CD8-positive, alpha-beta memory T cell (primary cell): ENCODE results near the gene MCM9. TPM values are rescaled to one million over a fixed set of nuclear protein-coding genes. Genes with fewer than 3 reads are reported as not detected.
"Not testable (repeated sequence)": the region's sequence is repeated elsewhere in the genome, so short reads cannot be mapped to it uniquely, and the experiment has no call there.

ENCODE experiments used
- CTCF ChIA-PET: fragments of 350-600 bp; sonication (Branson Sonifier 250); formaldehyde crosslinking; loops from one replicate; lab custom pipeline; 2021; ENCODE audit warnings: antibody characterized with exemption; lab: Charles Lee
- POLR2A ChIA-PET: fragments of 350-600 bp; sonication (Branson Sonifier 250); formaldehyde crosslinking; loops from one replicate; lab custom pipeline; 2021; ENCODE audit warnings: antibody characterized with exemption; lab: Charles Lee
- DNase-seq, 5 donors: peaks; one replicate each; pipeline versions ENCODE4 v3.0.0 to v3.0.0-alpha.2; 2020 to 2022; ENCODE audit warnings: mixed read lengths in 1 of 5
- H3K27ac ChIP-seq: one replicate; pipeline ENCODE4 v1.7.0; 2013; ENCODE audit warnings: low read depth, mild to moderate bottlenecking, low read length, moderate library complexity
- H3K27me3 ChIP-seq: 2 replicates; pipeline ENCODE4 v1.7.0; 2013; ENCODE audit warnings: low read length, mild to moderate bottlenecking; ENCODE audit not compliant: insufficient read depth, poor library complexity, severe bottlenecking
- H3K36me3 ChIP-seq: 2 replicates; pipeline ENCODE4 v1.7.0; 2013; ENCODE audit warnings: mild to moderate bottlenecking, low read length, moderate library complexity; ENCODE audit not compliant: insufficient read depth
- H3K4me1 ChIP-seq: 2 replicates; pipeline ENCODE4 v1.7.0; 2013; ENCODE audit warnings: mild to moderate bottlenecking, low read length, moderate library complexity; ENCODE audit not compliant: insufficient read depth
- H3K4me3 ChIP-seq: 2 replicates; pipeline ENCODE4 v1.7.0; 2013; ENCODE audit warnings: mild to moderate bottlenecking, low read length
- H3K9me3 ChIP-seq: 2 replicates; pipeline ENCODE4 v1.7.0; 2013; ENCODE audit warnings: mild to moderate bottlenecking, low read length
- H3K27ac Mint-ChIP-seq, 8 donors: one replicate each; pipeline ENCODE4 v1.8.0; 2020 to 2021; ENCODE audit warnings: mixed read lengths in 8 of 8, mild to moderate bottlenecking in 6 of 8, inconsistent platforms in 3 of 8, moderate library complexity in 3 of 8
- H3K27me3 Mint-ChIP-seq, 2 donors: one replicate each; pipeline ENCODE4 v1.8.0; 2020 to 2021; ENCODE audit warnings: mixed read lengths in 2 of 2, mild to moderate bottlenecking in 1 of 2, moderate library complexity in 1 of 2
- H3K36me3 Mint-ChIP-seq, 3 donors: one replicate each; pipeline ENCODE4 v1.8.0; 2020 to 2021; ENCODE audit warnings: mixed read lengths in 3 of 3, inconsistent platforms in 1 of 3, mild to moderate bottlenecking in 1 of 3
- H3K4me1 Mint-ChIP-seq, 3 donors: one replicate each; pipeline ENCODE4 v1.8.0; 2020 to 2021; ENCODE audit warnings: mixed read lengths in 3 of 3, inconsistent platforms in 1 of 3, mild to moderate bottlenecking in 1 of 3
- H3K4me3 Mint-ChIP-seq, 7 donors: one replicate each; pipeline ENCODE4 v1.8.0; 2020 to 2021; ENCODE audit warnings: mixed read lengths in 7 of 7, mild to moderate bottlenecking in 6 of 7, moderate library complexity in 4 of 7, inconsistent platforms in 2 of 7
- H3K9me3 Mint-ChIP-seq, 5 donors: one replicate each; pipeline ENCODE4 v1.8.0; 2020 to 2022; ENCODE audit warnings: mixed read lengths in 5 of 5, mild to moderate bottlenecking in 3 of 5, moderate library complexity in 2 of 5, inconsistent platforms in 1 of 5
- polyA plus RNA-seq: library from polyadenylated mRNA; unstranded; fragments of 300-500 nt; fragmentation: Illumina TruSeq; gene quantifications from one replicate; pipeline ENCODE4 v1.2.3, GENCODE V29; 2021
- total RNA-seq, 2 experiments: library from RNA; stranded (reverse); gene quantifications; one replicate each; pipeline ENCODE4 v1.2.3, GENCODE V29; 2021

MCM9 gene
- total and polyA plus RNA-seq, 3 experiments from 2014 or later, result 18.0 to 25.2 (median 21.3) TPM

DNA sequence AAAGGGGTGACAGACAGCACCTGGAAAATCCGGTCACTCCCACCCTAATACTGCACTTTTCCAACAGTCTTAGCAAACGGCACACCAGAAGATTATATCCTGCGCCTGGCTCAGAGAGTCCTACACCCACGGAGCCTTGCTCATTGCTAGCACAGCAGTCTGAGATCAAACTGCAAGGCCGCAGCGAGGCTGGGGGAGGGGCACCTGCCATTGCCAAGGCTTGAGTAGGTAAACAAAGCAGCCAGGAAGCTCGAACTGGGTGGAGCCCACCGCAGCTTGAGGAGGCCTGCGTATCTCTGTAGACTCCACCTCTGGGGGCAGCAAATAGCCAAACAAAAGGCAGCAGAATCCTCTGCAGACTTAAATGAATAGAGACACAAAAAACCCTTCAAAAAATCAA is 138.4 kb downstream of the MCM9 start:
- peak overlapping the region; percentile 27 for H3K4me3 ChIP-seq
- H3K27me3 Mint-ChIP-seq, H3K36me3 ChIP-seq, H3K9me3 ChIP-seq, H3K27me3 ChIP-seq: not testable (repeated sequence)
- peak; percentile 60 to 94 (median 88) for DNase-seq
- peaks cover 12 to 34% (median 17%) of the 10 kb centered on the region in 3 donors for H3K36me3 Mint-ChIP-seq
- POLR2A ChIA-PET, result interaction anchor here (0.6 to 1.9 kb wide), 8 partner anchors 13 to 244 kb away, joined by 3 to 6 read pairs (median 4); partner anchors contain the start of gene CEP85L
- H3K4me1 Mint-ChIP-seq, result peaks cover 49 to 64% (median 51%) of the 10 kb centered on the region in 3 donors
- peaks cover 29% of the 10 kb centered on the region for H3K4me1 ChIP-seq
- H3K27ac Mint-ChIP-seq, result peak overlapping the region; percentile 92 to 100 (median 96)
- peaks cover 8 to 28% (median 20%) of the 10 kb centered on the region in 5 donors for H3K9me3 Mint-ChIP-seq
- peak overlapping the region; percentile 51 to 81 (median 76) for H3K4me3 Mint-ChIP-seq
- H3K27ac ChIP-seq, result peak overlapping the region; percentile 31
- CTCF ChIA-PET, result interaction anchor here (0.6 to 2.7 kb wide), 23 partner anchors 9 to 512 kb away, joined by 3 to 16 read pairs (median 5); partner anchors contain the start of genes ASF1A, CEP85L and MCM9

DNA sequence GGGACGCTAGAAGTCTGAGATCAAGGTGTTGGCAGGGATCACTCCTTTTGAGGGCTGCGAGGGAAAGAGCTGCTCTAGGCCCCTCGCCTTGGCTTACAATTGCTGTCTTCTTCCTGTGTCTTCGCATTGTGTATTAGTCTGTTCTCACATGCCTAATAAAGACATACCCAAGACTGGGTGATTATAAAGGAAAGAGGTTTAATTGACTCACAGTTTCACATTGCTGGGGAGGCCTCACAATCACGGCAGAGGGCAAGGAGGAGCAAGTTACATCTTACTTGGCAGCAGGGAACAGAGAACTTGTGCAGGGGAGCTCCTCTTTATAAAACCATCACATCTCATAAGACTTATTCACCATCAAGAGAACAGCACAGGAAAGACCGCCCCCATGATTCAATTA is 143.5 kb downstream of the MCM9 start:
- H3K9me3 ChIP-seq, result no peaks in the 10 kb centered on the region
- peaks cover 26% of the 10 kb centered on the region for H3K4me1 ChIP-seq
- H3K36me3 Mint-ChIP-seq, result peaks cover 12 to 33% (median 13%) of the 10 kb centered on the region in 3 donors
- POLR2A ChIA-PET, result no interaction called here
- H3K4me3 ChIP-seq, result no peak overlapping the region
- H3K27ac ChIP-seq, result no peak overlapping the region
- peaks cover under 1 to 19% (median 16%) of the 10 kb centered on the region in 5 donors for H3K9me3 Mint-ChIP-seq
- H3K27ac Mint-ChIP-seq, result peak overlapping the region in 4 of 8 donors; percentile 2 to 83 (median 64)
- CTCF ChIA-PET, result interaction anchor here (1.5 to 2.4 kb wide), 3 partner anchors 9 to 17 kb away, joined by 4 to 9 read pairs (median 5); no protein-coding TSS in a partner anchor
- no peaks in the 10 kb centered on the region for H3K27me3 Mint-ChIP-seq
- H3K36me3 ChIP-seq, result no peaks in the 10 kb centered on the region
- peaks cover 43 to 62% (median 55%) of the 10 kb centered on the region in 3 donors for H3K4me1 Mint-ChIP-seq
- H3K27me3 ChIP-seq, result no peaks in the 10 kb centered on the region
- DNase-seq, result no peak
- H3K4me3 Mint-ChIP-seq, result no peak overlapping the region

DNA sequence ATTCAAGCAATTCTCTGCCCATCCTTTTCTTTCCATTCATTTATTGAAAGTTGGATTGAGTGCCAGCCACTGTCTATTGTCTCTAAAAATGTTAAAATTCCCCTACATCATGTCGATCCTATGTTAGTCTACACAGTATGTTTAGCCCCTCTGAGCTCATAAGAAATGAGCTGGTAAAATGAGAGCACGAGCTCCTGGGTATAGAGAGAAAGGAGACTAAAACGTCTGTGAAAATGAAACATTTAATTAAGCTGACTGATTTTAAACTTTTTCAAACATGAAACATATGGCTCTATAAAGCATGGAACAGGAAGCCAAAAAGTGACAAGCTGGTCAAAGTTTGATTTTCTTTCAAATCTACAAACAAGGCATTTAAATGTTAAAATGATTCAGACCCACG is 145.0 kb downstream of the MCM9 start:
- no peak overlapping the region for H3K4me3 ChIP-seq
- peaks cover 32 to 47% (median 40%) of the 10 kb centered on the region in 3 donors for H3K4me1 Mint-ChIP-seq
- H3K4me3 Mint-ChIP-seq, result peak overlapping the region in 1 of 7 donors; percentile 70
- CTCF ChIA-PET, result interaction anchor here (1.0 to 2.4 kb wide), 4 partner anchors 11 to 134 kb away, joined by 3 to 9 read pairs (median 4); no protein-coding TSS in a partner anchor
- H3K27ac Mint-ChIP-seq, result peak overlapping the region in 6 of 8 donors; percentile 42 to 94 (median 74)
- peaks cover 15% of the 10 kb centered on the region for H3K4me1 ChIP-seq
- H3K27ac ChIP-seq, result no peak overlapping the region
- peaks cover 2 to 19% (median 8%) of the 10 kb centered on the region in 3 donors for H3K36me3 Mint-ChIP-seq
- no peak for DNase-seq
- POLR2A ChIA-PET, result no interaction called here
- no peaks in the 10 kb centered on the region for H3K27me3 Mint-ChIP-seq
- no peaks in the 10 kb centered on the region for H3K9me3 ChIP-seq
- peaks cover 0 to 6% (median 2%) of the 10 kb centered on the region in 5 donors for H3K9me3 Mint-ChIP-seq
- H3K36me3 ChIP-seq, result no peaks in the 10 kb centered on the region
- H3K27me3 ChIP-seq, result no peaks in the 10 kb centered on the region

DNA sequence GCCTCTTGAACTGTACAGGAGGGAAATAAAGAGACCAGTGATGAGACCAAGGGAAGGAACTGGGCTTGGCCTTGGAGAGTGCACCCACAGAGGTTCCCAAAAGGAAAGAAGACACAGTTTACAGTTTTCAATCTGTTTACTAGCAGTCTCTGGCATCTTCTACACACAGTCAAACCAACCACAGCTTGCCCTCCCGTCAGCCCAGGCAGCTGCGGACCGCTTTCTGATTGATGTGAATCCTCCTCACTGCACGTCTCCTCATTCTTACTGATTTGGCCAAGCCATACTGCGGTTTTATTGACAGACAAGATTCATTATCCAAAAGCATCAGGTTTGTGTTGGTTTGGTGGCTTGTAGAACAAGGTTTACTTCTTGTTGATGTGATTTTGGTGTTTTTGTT is 145.5 kb downstream of the MCM9 start:
- Histone ChIP-seq H3K4me3 (no peak overlapping the region), H3K4me1 (peaks cover 15% of the 10 kb centered on the region), H3K36me3 (no peaks in the 10 kb centered on the region), H3K27ac (no peak overlapping the region), H3K27me3 (no peaks in the 10 kb centered on the region), H3K9me3 (no peaks in the 10 kb centered on the region)
- DNase-seq, result peak in 1 of 5 donors; percentile 13
- Mint-ChIP-seq H3K27ac (peak overlapping the region in 5 of 8 donors; percentile 71 to 94 (median 80)), H3K36me3 (peaks cover 0 to 15% (median 6%) of the 10 kb centered on the region in 3 donors), H3K4me1 (peaks cover 29 to 44% (median 36%) of the 10 kb centered on the region in 3 donors), H3K27me3 (no peaks in the 10 kb centered on the region), H3K9me3 (peaks cover 0 to 4% (median 0%) of the 10 kb centered on the region in 5 donors), H3K4me3 (peak overlapping the region in 2 of 7 donors; percentile 12 to 70)
- ChIA-PET POLR2A (no interaction called here), CTCF (interaction anchor here (1.0 to 3.3 kb wide), 4 partner anchors 11 to 134 kb away, joined by 3 to 14 read pairs (median 6); no protein-coding TSS in a partner anchor)

DNA sequence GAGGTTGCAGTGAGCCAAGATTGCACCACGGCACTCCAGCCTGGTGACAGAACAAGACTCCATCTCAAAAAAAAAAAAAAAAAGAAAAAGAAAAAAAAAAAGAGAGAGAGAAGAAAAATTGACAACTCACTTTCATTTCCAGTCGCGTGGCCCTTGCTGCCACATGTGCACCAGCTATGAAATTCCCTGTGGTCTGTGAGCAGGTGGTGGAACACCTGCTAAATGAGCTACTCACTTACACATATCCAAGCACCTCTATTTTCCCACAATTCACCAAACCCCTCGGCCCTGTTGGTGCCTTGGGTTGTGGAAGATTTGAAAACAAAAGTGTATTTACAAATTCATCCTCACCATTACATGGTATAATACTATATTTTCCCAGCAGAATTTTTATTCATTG is 146.3 kb downstream of the MCM9 start:
- Mint-ChIP-seq H3K27me3 (no peaks in the 10 kb centered on the region), H3K36me3 (peaks cover 0 to 15% (median 6%) of the 10 kb centered on the region in 3 donors), H3K4me1 (peaks cover 27 to 44% (median 36%) of the 10 kb centered on the region in 3 donors), H3K4me3 (peak overlapping the region in 2 of 7 donors; percentile 10 to 70), H3K9me3 (peaks cover 0 to 4% (median 0%) of the 10 kb centered on the region in 5 donors), H3K27ac (peak overlapping the region in 7 of 8 donors; percentile 72 to 98 (median 92))
- Histone ChIP-seq H3K9me3 (no peaks in the 10 kb centered on the region), H3K27me3 (no peaks in the 10 kb centered on the region), H3K36me3 (no peaks in the 10 kb centered on the region), H3K27ac (no peak overlapping the region), H3K4me1 (peaks cover 15% of the 10 kb centered on the region), H3K4me3 (no peak overlapping the region)
- CTCF ChIA-PET, result interaction anchor here (0.7 to 3.3 kb wide), 4 partner anchors 12 to 133 kb away, joined by 3 to 14 read pairs (median 4); no protein-coding TSS in a partner anchor
- POLR2A ChIA-PET, result interaction anchor here (0.6 to 0.7 kb wide), 2 partner anchors 19 to 180 kb away, joined by 4 to 10 read pairs; no protein-coding TSS in a partner anchor
- no peak for DNase-seq

DNA sequence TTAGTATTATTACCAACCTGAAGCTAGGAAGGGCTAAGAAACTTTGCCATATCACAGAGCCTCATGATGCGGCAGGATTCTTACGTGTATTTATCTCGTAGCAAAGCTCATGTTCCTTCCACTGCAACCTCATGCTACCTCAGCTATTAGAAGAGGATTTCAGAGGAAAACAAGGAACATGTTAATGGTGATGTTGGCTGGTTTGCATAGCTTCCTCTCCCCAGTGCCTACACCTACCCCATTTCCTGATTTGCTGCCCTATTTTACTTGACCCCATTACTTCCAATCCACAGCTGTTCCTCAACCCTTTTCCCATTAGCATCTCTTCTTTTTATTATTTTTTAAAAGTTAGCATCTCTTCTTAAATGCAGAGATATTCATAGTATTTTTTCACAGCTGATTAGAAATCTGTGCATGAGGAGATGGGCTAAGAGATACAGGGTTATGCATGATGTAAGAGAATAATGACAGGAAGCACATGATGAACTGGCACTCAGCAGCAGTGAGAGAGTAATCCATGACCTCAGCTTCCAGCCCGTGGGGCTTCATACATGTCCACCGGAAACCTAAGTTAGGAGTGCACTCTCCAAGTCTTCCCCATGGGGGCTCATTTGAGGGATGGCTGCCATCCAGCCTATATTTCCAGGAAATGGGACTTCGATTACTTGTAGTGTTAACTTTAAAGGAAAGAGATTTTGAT is 147.1 kb downstream of the MCM9 start:
- peak in 1 of 5 donors; percentile 14 for DNase-seq
- Histone ChIP-seq H3K36me3 (no peaks in the 10 kb centered on the region), H3K4me1 (peaks cover 15% of the 10 kb centered on the region), H3K4me3 (no peak overlapping the region), H3K27me3 (no peaks in the 10 kb centered on the region), H3K9me3 (no peaks in the 10 kb centered on the region), H3K27ac (no peak overlapping the region)
- Mint-ChIP-seq H3K9me3 (peaks cover 0 to 4% (median 0%) of the 10 kb centered on the region in 5 donors), H3K4me1 (peaks cover 27 to 44% (median 36%) of the 10 kb centered on the region in 3 donors), H3K27me3 (no peaks in the 10 kb centered on the region), H3K4me3 (peak overlapping the region; percentile 3 to 72 (median 15)), H3K27ac (peak overlapping the region; percentile 13 to 98 (median 92)), H3K36me3 (peaks cover 0 to 11% (median 6%) of the 10 kb centered on the region in 3 donors)
- ChIA-PET CTCF (interaction anchor here (0.7 to 3.3 kb wide), 13 partner anchors 9 to 323 kb away, joined by 3 to 14 read pairs (median 4); no protein-coding TSS in a partner anchor), POLR2A (interaction anchor here (0.5 kb wide), 1 partner anchor 81 kb away, joined by 3 read pairs; no protein-coding TSS in a partner anchor)

DNA sequence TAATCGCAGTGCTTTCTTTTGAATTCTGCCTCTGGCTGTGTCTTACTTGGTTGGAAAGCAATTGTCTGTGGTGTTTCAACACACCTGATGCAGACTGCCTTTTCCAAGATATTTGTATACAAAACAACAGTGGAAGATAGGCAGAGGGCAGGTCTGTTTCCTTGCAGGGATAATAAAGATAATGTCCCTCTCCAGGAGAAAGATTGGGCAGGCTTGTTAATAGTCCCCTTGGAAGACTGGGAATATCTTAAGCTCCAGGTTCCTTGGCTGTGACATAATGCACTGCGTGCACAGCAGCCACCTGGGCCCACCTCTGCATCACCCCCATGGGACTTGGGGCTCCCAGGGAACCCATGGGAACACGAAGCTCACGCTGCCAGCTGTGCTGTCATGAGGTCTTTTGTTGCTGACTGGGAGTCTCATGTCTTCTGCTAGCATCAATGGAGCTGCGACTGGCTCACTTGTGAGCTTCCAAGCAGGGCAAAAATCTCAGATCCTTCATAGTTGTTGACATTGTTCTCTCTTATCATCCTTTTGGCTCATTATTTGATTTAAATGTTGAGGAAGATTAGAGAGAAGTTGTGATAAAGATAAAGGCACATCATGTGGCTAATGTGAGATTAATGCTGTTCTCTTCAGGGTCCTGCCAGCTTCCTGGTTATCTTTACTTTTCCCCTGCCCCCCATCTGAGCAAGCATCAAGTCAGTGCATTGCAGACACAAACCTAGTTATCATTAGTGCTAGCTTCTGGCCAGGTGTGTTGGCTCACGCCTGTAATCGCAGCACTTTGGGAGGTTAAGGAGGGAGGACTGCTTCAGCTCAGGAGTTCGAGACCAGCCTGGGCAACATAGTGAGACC is 148.1 kb downstream of the MCM9 start:
- Histone ChIP-seq H3K36me3 (no peaks in the 10 kb centered on the region), H3K27ac (no peak overlapping the region), H3K4me1 (peaks cover 15% of the 10 kb centered on the region), H3K9me3 (no peaks in the 10 kb centered on the region), H3K4me3 (no peak overlapping the region), H3K27me3 (no peaks in the 10 kb centered on the region)
- DNase-seq, result no peak
- Mint-ChIP-seq H3K4me3 (no peak overlapping the region), H3K27me3 (peaks cover 0 to 2% of the 10 kb centered on the region in 2 donors), H3K9me3 (peaks cover 0 to 2% (median 0%) of the 10 kb centered on the region in 5 donors), H3K36me3 (peaks cover 0 to 6% (median 5%) of the 10 kb centered on the region in 3 donors), H3K27ac (peak overlapping the region in 3 of 8 donors; percentile 29 to 73 (median 57)), H3K4me1 (peaks cover 24 to 38% (median 36%) of the 10 kb centered on the region in 3 donors)
- ChIA-PET POLR2A (no interaction called here), CTCF (interaction anchor here (0.7 to 3.3 kb wide), 10 partner anchors 10 to 324 kb away, joined by 3 to 14 read pairs (median 4); no protein-coding TSS in a partner anchor)
